Mesenteric fat pad (tissue), 1 donor: ENCODE measurements around the gene C1orf87. TPM values are rescaled to one million over a fixed set of nuclear protein-coding genes. Genes with fewer than 3 reads are reported as not detected.

Source experiments
- DNase-seq: peaks from one replicate; pipeline ENCODE4 v3.0.0-alpha.2; 2020; ENCODE audit warnings: low spot score
- long read RNA-seq: library from polyadenylated mRNA; unstranded; transcript quantifications from one replicate; pipeline ENCODE4 v2.0.0, GENCODE V29; 2020
- total RNA-seq: library from RNA; stranded (reverse); fragmentation: NEBNext Ultra II Directional; extraction: Animal tissue kit (Norgen Biotek cat#: 25700); gene quantifications from one replicate; pipeline ENCODE4 v1.2.1, GENCODE V29; 2021
- donor health status: DM: yes; HTN: yes; CAD: no.

C1orf87 gene
- total RNA-seq: not detected
- long read RNA-seq: 0 reads

- DNase-seq: no peak
Observed at GRCh38 chr1:60073605-60074278, at the start of gene C1orf87. Gene C1orf87, minus strand, starts transcription at chr1:60073770. Its CDS starts 1,127 bp downstream, at chr1:60072643.

GRCh38 chr1:60118085-60118484 is 44.5 kb upstream of the C1orf87 start:
- DNase-seq: no peak

GRCh38 chr1:60114745-60115318 is 41.3 kb upstream of the C1orf87 start:
- no peak for DNase-seq

GRCh38 chr1:60113596-60113995 is 40.0 kb upstream of the C1orf87 start:
- DNase-seq: no peak

GRCh38 chr1:60113028-60113427 is 39.5 kb upstream of the C1orf87 start:
- no peak for DNase-seq

GRCh38 chr1:60111716-60112115 is 38.1 kb upstream of the C1orf87 start:
- no peak for DNase-seq

- DNase-seq: no peak
Observed at GRCh38 chr1:60111118-60111517, 37.5 kb upstream of the C1orf87 start.

GRCh38 chr1:60108196-60108595 is 34.6 kb upstream of the C1orf87 start:
- no peak for DNase-seq

GRCh38 chr1:60103186-60103585 is 29.6 kb upstream of the C1orf87 start:
- DNase-seq: no peak

- DNase-seq: no peak
Observed at GRCh38 chr1:60102267-60103061, 28.9 kb upstream of the C1orf87 start.

- no peak for DNase-seq
Observed at GRCh38 chr1:60101516-60101915, 27.9 kb upstream of the C1orf87 start.

- DNase-seq: no peak
Observed at GRCh38 chr1:60091195-60091715, 17.7 kb upstream of the C1orf87 start.

GRCh38 chr1:60090655-60091054 is 17.1 kb upstream of the C1orf87 start:
- no peak for DNase-seq

GRCh38 chr1:60088620-60089155 is 15.1 kb upstream of the C1orf87 start:
- no peak for DNase-seq

- no peak for DNase-seq
Observed at GRCh38 chr1:60087681-60088080, 14.1 kb upstream of the C1orf87 start.

GRCh38 chr1:60078182-60078581 is 4.6 kb upstream of the C1orf87 start:
- no peak for DNase-seq

GRCh38 chr1:60071296-60071695 is 2.3 kb downstream of the C1orf87 start:
- no peak for DNase-seq

GRCh38 chr1:60069691-60070090 is 3.9 kb downstream of the C1orf87 start:
- no peak for DNase-seq

GRCh38 chr1:60068393-60069045 is 5.1 kb downstream of the C1orf87 start:
- DNase-seq: no peak

GRCh38 chr1:60066001-60066400 is 7.6 kb downstream of the C1orf87 start:
- DNase-seq: no peak

GRCh38 chr1:60065199-60065598 is 8.4 kb downstream of the C1orf87 start:
- no peak for DNase-seq
